Measurements from ENCODE around the gene SLC6A3.

SLC6A3 gene

DNA sequence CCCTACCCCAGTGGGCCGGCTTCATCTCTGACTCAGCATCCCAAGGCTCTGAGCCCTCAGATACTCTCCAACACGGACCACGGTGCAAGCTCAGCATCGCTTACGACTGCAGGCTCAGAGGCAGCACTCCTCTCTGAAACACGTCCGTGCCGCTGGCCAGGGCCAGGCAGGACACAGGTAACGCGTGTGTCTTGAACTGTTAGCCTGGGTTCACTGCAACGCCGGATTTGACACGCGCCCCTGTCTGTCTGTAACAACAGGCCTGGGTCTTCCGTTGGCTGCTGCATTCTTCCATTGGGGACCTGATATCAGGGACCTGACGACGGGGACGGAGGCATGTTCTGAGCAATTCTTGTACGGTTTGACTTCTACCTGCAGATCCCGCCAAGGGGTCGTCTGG lies 6.4 kb downstream of the SLC6A3 start:
- TF ChIP-seq, protein P1, sequence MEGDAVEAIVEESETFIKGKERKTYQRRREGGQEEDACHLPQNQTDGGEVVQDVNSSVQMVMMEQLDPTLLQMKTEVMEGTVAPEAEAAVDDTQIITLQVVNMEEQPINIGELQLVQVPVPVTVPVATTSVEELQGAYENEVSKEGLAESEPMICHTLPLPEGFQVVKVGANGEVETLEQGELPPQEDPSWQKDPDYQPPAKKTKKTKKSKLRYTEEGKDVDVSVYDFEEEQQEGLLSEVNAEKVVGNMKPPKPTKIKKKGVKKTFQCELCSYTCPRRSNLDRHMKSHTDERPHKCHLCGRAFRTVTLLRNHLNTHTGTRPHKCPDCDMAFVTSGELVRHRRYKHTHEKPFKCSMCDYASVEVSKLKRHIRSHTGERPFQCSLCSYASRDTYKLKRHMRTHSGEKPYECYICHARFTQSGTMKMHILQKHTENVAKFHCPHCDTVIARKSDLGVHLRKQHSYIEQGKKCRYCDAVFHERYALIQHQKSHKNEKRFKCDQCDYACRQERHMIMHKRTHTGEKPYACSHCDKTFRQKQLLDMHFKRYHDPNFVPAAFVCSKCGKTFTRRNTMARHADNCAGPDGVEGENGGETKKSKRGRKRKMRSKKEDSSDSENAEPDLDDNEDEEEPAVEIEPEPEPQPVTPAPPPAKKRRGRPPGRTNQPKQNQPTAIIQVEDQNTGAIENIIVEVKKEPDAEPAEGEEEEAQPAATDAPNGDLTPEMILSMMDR (IDR thresholded peaks at IDR 0.05; ENCODE audit: insufficient read depth, missing control alignments) = no peak
- FAIRE-seq (no peak), DNase-seq (ENCODE audit: insufficient read length, low spot score) (no peak)

DNA sequence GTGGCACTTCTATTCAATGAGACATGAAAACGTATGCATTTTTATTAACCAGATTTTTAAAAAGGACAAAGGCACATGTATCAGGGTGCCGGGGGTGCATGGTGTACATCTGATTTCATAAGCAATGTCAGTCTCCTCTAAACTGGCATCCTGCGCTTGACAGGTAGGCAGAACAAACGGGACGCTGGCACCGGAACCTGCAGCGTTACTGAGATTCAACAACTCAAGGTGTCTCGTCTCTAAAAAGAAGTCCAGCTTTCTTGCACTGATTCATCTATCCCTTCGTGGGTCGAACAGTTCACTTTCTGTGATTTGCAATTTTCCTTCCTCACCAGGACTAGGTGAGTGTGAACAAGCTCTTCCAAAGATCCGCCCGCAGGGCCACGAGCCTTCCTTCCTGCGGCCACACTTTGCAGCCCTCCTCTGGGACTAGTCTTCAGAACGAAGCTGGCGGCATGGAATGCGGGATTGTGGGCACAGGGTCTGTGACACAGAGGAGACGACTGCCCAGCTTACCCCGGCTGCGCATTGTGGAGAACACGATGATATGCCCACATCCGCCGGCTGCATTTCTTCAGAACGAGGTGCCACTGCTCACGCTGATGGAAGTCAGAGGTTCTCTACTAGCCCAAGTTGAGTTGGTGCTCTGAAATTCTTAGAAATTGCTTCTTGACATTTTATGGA lies 7.2 kb downstream of the SLC6A3 start:
- TF ChIP-seq, protein P1 (IDR thresholded peaks at IDR 0.05; ENCODE audit: insufficient read depth, missing control alignments) = no peak
- DNase-seq (ENCODE audit: insufficient read length, low spot score) (no peak), FAIRE-seq (no peak)

DNA sequence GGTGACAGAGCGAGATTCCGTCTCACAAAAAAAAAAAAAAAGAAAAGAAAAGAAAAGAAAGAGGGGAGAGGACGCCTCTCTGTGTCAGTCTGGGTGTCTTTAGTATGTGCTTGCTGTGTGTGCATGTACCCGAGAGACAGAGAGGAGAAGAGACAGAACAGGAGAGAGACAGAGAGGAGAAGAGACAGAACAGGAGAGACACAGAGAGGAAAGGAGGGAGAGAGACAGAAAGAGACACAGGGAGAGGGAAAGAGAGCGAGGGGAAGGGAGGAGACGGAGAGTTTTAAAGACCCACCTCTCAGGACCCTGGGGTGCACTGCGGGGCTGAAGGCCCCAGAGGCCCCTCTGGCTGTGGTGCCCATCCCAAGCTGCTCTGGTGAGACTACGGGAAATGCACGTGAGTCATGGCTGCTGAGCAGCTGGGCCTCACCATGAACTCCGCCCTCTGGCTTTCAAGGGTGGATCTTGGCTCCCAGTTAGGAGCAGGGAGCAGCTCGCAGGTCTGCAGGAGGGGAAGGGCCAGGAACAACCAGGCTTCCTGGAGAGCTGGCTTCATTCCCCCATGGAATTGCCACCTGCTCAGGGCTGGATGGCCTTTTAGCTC lies 7.9 kb downstream of the SLC6A3 start:
- DNase-seq (ENCODE audit: insufficient read length, low spot score) (no peak), FAIRE-seq (no peak)
- TF ChIP-seq, protein P1 (IDR thresholded peaks at IDR 0.05; ENCODE audit: insufficient read depth, missing control alignments) = no peak

DNA sequence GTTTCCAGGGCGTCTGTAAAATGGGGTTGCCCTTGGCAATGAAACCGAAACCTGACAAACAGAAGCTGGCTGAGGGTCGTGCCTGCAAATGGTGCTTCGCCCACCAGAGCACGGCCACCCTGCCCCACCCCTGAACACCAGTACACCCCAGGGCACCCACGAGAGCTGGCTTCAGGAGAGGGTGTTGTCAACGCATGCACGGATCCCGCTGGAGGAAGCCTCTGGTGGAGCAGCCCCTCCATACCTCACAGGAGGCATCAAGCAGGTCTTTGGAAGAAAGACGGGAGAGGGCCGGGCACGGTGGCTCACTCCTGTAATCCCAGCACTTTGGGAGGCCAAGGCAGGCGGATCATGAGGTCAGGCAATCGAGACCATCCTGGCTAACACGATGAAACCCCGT lies 8.6 kb downstream of the SLC6A3 start:
- no peak for FAIRE-seq
- DNase-seq (ENCODE audit: insufficient read length, low spot score) = no peak
- TF ChIP-seq, protein P1 (IDR thresholded peaks at IDR 0.05; ENCODE audit: insufficient read depth, missing control alignments) = no peak

DNA sequence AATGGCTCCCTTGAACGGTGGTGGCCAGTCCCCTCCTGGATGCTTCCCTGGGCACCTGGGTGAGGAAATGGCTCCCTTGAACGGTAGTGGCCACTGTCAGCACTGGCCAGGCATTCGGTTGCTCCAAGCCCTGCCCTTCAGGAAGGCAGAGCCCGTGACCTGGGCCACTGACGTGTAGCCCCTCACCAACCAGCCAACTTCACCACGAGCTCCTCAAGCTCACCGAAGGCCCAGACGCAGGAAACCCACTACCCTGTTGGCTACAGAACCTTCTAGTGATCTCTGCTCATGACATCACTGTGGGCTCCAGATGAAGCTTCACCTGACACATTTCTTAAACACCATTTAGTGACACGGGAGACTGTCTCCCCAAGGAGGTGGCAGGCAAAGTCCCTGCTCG lies 9.2 kb downstream of the SLC6A3 start:
- TF ChIP-seq, protein P1 (IDR thresholded peaks at IDR 0.05; ENCODE audit: insufficient read depth, missing control alignments) = no peak
- DNase-seq (ENCODE audit: insufficient read length, low spot score) = no peak
- FAIRE-seq = no peak

DNA sequence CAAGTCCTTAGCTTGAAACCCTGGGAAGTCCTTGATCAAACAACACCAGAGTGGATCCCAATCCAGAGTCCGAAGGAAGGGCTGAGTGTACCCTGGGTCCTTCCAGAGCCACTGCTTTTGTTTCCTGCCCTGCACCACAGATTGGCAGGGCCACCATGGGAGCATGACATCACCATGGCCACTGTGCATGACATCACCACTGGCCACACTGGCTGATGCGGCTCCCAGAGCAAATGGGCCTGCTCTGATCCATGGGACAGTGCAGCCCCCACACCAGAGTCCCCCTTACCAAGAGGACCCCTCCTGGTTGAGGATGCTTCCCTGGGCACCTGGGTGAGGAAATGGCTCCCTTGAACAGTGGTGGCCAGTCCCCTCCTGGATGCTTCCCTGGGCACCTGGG lies 9.9 kb downstream of the SLC6A3 start:
- FAIRE-seq = no peak
- no peak for DNase-seq (ENCODE audit: insufficient read length, low spot score)
- TF ChIP-seq, protein P1 (IDR thresholded peaks at IDR 0.05; ENCODE audit: insufficient read depth, missing control alignments) = no peak

DNA sequence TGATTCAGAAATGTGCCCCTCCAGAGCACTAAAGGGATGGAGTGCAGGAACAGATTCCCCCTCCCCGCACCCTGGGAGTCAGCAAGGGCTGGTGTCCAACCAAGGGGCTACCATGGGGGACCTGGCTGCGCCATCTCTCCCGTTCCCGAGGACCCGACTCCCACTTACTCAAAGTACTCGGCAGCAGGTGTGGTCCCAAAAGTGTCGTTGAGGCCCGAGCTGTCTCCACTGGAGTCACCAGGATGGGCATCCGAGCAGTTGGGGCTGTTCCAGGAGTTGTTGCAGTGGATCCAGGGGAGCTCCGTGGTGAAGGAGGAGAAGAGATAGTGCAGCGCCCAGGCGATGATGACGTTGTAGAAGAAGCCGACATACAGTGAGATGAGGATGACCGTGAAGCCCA lies 12.9 kb downstream of the SLC6A3 start:
- DNase-seq (ENCODE audit: insufficient read length, low spot score) = no peak
- TF ChIP-seq, protein P1 (IDR thresholded peaks at IDR 0.05; ENCODE audit: insufficient read depth, missing control alignments) = no peak
- no peak for FAIRE-seq

All from D721Med (cell line).